HG02571 (cell line): Measurements from ENCODE around the gene OLFM1.
"Not testable (repeated sequence)": the region's sequence is repeated elsewhere in the genome, so short reads cannot be mapped to it uniquely, and the experiment has no call there.

Source experiments
- ATAC-seq: cut with Tn5 transposase; IDR thresholded peaks from one replicate; pipeline ENCODE4 v1.9.1; 2021; ENCODE audit warnings: mild to moderate bottlenecking, moderate library complexity; ENCODE audit not compliant: unreplicated experiment

Gene OLFM1

DNA sequence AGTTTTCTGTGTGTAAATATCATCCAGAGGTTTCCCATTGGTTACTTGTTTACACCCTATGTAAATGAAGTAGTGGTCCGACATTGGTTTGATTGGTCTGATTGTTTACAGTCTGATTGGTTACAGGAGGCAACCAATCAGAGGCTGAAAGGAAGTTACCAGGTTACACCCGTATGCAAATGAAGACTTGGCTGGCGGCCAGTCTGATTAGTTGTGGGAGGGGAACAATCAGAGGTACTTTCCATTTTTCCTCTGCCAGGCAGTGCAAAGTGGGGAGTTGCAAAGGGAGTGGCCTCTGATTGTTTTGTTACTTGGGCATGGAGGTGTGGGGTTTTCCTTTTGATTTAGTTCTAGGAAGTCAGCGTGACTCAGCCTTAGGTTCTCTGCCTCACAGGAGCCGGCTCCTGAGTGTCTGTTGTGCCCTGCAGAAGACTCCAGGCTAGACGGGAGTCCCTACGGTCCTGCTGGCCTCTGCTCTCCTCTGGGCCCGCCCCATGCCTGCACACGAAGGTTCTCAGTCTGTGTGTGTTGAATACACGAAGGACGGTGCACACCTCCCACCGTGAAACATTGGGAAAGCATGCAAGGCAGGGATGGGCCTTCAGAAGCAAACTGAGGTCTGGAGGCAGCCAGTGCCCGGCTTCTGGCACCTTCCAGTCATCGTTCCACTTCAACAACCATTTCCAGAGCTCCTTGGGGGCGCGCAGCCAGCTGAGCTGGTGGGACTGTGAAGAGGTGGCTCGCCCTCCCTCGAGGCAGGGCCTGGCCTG, 42.9 kb downstream of the OLFM1 start:
- no peak for ATAC-seq

DNA sequence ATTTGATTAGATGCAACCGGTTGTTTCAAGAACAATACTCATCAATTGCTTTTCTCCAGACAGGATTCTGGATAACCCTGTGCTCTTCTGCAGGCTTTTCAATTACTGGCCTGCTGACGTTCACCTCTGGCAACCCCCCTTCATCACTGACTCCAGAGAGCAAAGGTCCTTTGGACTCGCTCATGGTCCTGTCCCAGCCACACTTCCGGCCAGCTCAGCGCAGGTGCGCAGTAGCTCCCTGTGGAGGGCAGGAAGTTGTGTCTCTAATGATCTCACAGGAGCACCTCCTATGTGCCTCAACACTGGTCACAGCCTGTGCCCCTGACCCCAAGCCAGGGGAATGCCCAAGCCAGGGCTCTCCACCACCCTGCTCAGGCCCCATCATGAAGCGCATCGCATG, 44.0 kb downstream of the OLFM1 start:
- no peak for ATAC-seq

DNA sequence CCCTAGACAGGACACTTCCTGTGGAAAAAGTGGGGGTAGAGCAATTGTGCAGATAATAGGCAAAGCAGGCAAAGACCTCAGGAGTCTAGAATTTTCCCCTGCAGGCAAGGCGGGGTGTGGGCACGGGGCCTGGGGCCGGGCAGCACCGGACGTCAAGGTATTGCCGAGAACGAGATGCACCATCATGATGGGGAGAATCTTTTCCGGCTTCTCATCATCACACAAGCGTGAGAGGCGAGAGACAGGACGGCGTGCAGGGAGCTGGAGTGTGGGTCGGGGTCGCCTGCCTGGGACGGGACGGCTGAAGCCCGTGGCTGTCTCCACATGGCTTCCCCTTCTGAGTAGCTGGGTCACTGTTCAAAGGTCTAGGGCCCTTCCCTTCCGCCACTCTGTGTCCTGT, 44.5 kb downstream of the OLFM1 start:
- ATAC-seq, result no peak

DNA sequence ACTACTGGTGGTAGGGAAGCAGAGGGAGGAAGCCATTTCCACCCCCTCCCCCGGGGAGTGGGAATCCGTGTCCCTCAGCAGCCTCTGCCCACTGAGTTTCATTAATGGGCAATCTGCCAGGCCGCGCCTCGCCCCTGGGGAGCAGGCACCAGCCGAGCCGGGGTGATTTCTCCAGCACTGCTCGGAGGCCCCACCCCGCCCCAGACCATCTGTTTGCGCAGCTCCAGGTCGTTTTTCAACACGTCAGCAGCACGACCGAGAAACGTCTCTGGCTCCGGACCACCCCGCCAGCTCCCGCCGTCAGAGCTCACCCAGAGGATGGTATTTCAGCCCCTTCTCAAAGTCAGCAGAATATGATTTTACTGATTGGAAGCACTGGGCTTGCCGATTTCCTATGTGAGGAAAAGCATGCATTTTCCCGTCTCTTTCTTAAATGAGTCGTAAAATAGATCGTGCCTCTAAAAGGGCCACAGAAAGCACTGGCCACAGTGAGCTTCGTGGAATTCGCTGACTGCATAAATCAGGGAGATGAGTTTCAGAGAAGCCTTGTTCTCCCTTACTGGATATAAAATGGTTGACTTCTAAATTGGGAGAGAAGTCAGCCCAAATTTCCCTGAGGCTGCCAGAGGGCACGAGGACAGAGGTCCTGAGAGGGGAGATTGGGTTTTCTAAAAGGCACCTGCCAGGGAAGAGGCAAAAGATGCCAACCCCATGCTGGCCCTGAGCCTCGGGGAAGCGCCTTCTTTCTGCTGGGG, 47.0 kb downstream of the OLFM1 start:
- no peak for ATAC-seq

DNA sequence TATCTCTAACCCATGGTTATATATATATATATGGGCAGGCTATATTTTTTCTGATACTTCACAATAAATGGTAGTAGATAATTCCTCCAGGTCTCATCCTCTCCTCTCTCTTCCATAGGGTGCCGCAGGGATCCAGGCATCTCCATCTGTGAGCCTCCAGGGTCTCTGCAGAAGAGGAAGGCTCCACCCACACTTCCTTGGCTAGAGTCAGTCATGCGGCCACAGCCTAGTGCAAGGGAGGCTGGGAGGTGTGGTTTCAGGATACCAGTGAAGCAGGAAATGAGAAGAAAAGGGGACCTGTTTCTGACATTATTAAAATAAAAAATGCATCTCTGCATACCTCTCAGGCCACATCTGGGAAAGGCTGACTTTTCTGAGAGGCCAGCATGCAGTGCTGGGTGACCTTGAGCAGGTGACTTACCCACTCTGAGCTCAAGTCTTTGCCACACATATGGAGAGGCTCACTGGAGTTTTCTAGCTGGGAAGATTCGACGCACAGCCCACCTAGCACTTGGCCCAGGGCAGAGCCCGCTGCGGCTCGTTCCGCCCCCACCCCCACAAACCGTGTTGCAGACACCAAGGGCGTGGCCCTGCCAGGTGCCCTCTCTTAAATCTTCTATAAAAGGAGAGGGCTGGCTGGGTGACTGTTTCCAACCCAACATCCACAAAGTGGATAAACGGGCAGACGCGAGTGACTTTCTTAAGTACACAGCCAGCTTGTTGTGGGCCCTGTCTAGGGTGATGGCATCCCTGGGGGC, 47.9 kb downstream of the OLFM1 start:
- no peak for ATAC-seq

DNA sequence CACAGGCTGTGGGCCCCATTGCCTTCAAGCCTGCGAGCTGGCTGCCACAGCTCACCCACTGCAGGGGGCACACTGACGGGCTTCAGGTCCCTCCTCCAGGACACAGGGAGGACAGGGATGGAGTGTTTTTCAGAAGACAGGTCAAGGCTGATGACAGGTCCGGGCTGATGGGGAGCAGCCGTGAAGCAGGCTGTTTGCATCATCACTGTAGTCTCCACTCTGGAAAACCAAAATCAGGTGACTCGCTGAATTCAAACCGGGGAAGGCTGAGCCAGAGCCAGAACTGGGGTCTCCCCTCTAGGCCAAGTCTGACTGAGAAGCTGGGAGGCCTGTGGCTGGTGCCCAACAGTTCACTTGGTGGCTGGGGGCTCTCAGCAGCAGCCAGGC, 48.5 kb downstream of the OLFM1 start:
- no peak for ATAC-seq

DNA sequence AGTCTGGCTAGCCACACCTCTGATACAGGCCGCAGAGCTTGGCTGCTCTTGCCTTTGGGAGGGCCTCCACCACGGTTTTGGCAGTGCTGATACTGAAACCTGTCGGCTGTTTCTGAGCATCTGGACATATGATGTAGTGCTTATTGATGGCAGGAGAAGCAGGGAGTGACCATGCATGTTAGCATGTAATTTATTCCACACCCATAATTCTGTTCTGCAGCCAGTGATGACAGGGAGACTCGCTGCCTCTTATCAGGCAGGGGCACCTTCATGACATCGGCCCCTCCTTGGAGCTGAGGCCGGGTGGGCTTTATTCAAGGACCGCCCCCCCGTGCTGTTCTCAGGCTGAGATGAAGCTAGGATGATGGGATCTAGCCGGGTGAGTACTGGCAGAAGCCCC, 49.0 kb downstream of the OLFM1 start:
- ATAC-seq, result no peak

DNA sequence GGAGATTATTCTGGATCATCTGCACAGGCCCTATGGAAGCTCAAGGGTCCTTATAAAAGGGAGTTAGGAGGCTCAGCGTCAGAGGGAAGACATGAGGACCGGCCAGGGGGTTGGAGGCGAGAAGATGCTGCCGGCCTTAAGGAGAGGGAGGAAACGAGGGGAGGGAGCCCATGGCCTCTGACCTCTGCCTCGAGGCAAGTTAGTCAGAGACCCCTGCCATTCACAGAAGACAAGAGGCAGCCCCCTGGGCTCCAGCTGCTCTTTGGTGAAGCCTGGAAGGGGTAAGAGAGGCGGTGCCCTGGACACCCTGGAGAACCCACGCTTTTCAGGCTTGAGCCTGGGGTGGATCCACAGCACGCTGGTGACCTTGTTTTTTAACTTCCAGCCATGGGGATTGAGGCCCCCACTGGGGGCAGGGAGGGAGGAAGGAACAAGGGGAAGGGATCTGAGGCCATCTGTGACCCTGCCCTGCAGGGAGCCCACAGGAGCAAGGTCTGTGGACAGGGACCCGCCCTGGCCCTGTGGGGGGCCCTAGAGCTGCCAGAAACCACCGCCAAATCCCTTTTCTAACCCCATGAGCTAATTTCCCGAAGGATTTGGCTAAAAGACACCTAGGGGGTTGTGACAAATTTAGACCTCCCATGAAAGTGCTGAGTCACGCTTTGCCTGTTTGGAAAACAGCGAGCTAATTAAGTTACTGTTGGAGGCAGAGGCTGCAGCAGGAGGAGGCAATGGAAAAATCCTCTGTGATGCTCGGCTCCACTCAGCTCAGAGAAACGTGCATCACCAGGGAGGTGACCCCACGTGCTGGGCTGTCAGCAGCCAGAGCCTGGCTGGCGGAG, 49.7 kb downstream of the OLFM1 start:
- no peak for ATAC-seq

DNA sequence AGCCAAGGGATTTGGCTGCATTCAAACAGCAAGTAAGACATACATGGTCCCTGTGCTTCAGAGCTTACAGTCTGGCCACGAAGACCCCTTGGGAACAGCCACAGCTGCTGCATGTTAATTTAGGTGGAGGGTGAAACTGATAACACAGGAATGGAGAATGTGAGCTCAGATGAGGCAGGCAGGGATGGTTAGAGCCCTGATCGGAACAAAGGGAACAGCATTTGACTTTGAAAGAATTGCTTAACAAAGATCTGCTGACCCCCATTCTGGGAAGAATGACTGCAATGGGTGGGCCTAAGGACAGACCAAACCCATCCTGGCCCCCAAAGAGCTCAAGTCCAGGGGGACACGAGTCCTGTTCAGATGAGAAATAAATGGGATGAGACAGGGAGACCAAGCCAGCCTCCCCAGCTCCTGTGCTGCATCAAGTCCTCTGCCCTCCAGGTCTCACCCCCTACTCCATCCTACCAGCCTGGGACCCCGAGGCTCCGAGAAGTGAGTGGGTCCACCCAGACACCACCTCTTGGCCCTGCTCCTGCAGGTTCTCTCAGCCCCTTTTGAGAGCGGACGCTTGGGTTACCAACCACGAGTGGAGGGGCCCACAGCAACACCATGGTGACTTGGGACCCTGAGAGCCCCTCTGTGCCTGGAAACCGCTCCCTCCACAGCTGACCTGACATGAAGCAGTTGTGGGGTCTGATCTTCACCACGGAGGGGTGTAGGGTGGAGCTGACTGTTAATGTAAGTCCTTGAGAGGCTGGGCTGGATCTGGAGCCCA, 50.8 kb downstream of the OLFM1 start:
- ATAC-seq, result no peak

DNA sequence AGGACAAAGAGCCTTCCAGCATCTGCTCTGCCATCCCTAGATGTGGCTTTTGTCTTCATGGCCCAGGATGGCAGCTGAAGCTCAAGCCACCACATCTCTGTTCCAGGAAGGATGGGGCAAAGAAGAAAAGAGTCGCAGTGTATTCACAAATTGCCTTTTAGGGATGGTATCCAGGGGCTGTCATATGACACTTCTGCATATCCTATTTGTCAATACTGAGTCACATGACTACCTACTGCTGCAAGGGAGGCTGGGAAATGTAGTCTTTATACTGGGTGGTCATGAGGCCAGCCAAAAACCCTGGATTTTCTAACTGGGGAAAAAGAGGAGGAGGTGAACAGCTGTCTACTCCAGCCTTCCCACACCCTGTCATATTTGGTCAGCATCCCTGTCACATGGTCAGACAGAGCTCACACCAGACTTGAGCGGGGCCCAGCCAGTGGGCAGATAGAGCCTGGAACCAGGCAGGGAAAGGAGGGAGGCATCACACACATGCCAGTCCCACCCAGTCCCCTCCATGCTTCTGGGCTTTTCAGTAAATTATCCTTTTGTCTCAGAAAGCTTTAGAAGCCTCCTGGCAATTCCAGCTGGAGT, 52.0 kb downstream of the OLFM1 start:
- ATAC-seq, result no peak

DNA sequence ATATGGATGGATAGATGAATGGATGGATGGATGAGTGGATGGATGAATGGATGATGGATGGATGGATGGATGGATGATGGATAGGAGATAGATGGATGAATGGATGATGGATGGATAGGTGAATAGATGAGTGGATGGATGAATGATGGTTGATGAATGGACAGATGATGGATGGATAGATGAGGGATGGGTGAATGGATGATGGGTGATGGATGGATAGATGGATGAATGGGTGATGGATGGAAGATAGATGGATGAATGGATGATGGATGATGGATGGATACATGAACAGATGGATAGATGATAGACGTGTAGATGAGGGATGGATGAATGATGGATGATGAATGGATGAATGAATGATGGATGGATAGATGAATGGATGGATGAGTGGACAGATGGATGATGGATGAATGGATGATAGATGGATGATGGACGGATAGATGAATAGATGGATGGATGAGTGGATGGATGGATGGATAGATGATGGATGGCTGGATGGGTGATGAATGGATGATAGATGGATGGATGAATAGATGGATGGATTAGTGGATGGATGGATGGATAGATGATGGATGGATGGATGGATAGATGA, 53.8 kb downstream of the OLFM1 start:
- no peak for ATAC-seq

DNA sequence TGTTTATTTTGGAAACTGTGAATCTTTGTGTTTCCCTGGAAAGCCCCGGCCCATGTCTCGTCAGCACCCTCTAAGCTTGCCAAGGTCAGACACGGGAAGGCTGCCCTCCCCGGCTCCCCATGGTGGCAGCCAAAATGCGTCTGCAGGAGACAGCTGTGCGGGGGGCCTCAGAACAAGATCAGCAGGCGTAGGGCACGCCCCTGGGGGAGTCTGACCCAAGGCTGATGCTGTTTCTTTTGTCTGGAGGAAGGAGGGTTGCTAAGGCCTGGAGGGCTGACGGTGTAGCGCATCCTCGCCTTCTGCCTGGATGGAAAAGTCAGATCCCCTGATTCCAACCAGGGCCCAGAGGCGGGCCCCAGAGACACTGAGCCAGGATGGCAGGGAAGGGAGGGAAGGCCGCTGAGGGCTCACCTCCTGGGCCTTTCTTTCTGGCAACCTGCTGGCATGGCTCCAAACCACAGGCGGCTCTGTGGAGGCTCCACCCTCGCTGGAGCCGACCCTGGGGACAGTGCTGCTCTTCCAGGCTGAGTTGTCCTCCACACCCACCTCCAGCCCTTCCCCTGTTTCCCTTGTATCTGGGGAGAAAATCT, 57.2 kb downstream of the OLFM1 start:
- no peak for ATAC-seq

DNA sequence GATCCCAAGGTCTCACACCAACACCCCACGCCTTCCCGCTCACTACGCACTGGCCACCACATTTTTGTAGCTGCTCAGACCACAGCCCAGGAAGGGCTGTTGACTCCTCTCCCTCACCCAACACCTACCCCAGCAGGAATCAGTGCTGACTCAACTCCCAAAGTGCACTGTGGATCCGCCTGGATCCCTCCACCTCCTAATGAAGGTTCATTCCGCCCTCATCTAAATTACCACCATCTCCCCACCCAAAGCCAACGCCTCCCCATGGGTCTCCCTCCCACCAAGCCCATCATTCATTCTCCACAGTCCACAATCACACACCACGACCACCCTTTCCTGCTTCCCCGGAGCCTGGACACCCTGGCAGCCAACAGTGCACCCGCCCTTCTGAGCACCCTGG, 57.8 kb downstream of the OLFM1 start:
- no peak for ATAC-seq

DNA sequence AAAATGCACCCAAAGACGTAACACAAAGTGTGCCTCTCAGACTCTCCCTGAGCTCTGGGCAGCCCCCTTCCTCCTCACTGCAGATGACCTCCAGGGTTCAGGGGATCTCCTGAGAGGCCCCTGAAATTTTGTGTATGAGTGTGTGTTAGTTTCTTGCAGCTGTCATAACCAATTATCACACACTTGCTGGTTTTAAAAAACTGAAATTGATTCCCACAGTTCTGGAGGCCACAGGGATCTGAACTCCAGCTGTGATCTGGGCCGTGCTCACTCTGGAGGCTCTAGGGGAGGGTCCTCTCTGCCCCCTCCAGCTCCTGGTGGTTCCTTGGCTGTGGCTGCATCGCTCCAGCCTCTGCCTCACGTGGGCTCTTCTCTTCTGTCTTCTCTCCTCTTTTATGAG, 58.8 kb downstream of the OLFM1 start:
- ATAC-seq, result no peak

DNA sequence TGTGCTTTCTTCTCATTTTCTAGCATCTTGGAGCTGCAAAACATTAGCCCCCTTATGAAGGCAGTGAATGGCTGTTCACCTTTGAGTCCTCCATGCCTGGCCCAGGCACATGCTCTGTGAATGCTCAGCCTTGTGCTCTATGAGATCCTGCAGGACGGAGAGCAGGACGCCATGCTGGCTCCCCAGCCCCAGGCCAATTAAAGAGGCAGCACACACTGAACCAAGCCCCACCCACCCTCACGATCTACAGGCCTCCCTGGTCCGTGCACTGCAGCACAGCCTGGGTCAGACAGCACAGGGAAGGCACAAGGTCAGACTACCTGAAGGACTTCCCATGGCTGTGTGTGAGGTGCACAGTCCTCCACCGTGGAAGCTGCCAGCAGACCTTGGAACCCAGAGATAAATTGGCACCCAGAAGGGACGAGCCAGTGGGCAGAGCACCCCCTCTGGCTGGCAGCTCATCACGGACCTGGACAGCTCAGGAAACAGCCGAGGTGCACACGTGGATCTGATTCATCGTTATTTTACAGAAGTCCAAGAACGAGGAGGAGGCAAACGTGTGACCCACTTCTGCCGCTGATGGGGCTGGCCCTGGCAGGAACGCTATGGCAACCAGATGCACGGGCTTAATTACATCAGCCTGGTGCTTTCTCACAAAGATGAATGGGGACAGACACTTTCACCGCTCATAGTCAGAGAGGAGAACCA, 59.5 kb downstream of the OLFM1 start:
- ATAC-seq, result no peak

DNA sequence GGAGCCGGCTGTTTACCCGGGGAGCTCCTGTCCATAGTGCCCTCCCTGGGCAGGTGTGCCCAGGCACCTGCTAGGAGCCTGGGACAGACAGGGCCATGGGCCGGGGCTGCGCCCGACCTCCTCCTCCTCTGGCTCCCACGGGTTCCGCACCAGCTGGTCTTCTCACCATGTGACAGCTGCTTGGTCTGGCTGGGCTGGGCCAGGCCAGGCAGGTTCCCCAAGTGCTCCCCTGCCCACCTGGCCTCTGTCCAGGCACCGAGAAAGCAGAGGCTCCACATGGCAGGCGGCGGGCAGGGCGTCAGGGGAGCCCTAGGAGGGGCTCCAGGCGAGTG, 60.0 kb downstream of the OLFM1 start:
- no peak for ATAC-seq

DNA sequence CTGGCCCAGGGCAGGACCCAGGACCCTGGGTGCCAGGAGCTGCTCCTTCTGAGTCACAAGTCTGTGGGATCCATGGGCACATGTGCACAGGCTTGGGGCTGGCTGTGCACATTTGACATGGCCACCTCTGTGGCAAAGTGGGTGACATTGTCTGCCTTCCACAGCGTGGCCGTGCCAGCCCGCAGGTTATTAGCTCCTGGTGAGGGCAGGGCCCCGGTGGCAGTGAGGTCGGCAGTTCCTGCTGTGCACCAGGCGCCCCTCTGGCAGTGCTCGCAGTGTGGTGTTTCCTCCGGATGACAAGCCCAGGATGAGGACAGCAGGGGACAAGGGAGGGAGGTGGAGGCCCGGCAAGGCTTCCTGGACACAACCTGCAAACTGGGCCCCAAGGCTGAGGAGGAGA, 60.5 kb downstream of the OLFM1 start:
- ATAC-seq, result no peak

DNA sequence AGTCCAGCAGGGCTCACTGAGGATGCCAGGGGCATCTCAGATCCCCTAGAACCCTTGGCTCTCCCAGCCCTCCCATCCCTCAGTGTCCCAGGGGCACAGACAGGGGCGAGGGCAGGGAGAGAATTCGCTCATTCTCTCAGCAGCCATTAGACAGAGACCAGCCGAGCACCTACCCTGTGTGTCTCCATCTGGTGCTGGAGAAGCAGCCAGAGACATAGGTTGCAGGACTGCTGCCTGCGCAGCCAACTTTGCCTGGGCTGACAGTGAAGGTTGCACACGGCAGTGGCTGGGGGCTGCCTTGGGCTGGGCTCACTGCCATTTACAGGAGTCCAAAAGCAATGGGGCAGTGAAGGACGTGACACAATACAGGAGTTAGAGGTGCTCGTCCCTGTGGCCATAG, 60.9 kb downstream of the OLFM1 start:
- no peak for ATAC-seq

DNA sequence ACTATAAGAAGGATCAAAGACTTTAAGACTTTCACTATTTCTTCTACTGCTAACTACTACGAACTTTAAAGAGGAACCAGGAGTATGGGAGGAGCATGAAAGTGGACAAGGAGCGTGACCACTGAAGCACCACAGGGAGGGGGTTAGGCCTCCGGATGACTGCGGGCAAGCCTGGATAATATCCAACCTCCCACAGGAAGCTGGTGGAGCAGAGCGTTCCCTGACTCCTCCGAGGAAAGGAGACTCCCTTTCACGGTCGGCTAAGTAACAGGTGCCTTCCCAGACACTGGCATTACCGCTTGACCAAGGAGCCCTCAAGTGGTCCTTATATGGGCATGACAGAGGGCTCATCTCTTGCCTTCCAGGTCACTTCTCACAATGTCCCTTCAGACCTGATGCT, 62.4 kb downstream of the OLFM1 start:
- not testable (repeated sequence) for ATAC-seq
